ENCODE measurements around the gene MIXL1.
"Not testable (repeated sequence)": the region's sequence is repeated elsewhere in the genome, so short reads cannot be mapped to it uniquely, and the experiment has no call there.

Gene MIXL1

DNA sequence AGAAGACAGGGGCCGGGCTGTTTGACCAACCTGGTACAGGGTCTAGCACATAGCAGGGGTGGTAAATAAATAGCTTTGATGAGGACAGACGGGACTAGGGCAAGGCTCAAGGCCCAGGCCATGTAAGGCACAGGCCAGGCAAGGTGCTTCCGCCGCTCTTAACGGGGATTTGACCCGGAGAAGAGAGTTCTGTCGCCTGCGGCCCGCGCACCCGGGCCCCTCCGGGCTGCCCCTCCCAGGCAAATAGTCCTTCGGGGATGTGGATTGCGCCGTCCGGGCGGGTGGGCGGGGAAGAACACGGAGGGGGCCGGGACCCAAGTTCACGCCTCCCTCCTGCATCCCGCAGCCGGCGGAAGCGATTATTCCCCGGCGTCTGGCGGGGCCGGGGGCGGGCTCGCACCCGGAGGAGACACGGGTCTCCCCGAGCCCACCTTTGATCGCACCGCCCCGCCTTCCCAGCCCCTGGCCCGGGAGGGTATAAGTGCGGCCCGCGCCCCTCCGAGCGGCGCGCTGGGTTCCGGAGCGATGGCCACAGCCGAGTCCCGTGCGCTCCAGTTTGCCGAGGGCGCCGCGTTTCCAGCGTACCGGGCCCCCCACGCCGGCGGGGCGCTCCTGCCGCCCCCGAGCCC lies at the start of gene MIXL1:
Gene MIXL1, plus strand, starts transcription at position 508 of the 629 bp plus-strand sequence. Its CDS starts 18 bp downstream, at position 526.
- Histone ChIP-seq H3K9me3 (ENCODE audit: control insufficient read depth, insufficient read depth, low read length) (no peaks in the 10 kb centered on the region), H3K4me1 (ENCODE audit: insufficient read depth, low read length) (peaks cover 13% of the 10 kb centered on the region), H3K36me3 (ENCODE audit: insufficient read depth, low read length) (no peaks in the 10 kb centered on the region), H3K9ac (ENCODE audit: low read depth, low read length) (peak within 1 kb of the TSS; percentile 74)

DNA sequence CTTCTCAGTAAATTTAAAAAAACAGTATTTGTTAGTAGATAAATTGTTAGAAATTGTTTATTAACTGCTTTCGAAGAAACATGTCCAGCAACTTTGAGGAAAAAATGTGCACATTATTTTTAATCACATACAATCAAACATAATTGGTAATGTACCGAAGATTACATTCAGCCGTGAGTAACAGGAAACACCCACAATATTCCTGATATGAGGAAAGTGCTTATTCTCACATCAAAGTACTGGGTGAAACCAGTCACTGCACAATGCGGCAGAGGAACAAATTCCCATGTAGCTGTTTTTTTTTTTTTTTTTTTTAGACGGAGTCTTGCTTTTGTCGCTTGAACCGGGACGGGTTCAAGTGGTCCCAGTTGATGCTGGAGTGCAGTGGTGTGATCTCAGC lies 46.6 kb upstream of the MIXL1 start:
- no peaks in the 10 kb centered on the region; the same call in 1 of the 2 replicates for H3K36me3 ChIP-seq (ENCODE audit: insufficient read depth, low read length)
- H3K9me3 ChIP-seq (ENCODE audit: control insufficient read depth, insufficient read depth, low read length): no peaks in the 10 kb centered on the region
- H3K4me1 ChIP-seq (ENCODE audit: insufficient read depth, low read length): no peaks in the 10 kb centered on the region
- no peak overlapping the region for H3K9ac ChIP-seq (ENCODE audit: low read depth, low read length)

DNA sequence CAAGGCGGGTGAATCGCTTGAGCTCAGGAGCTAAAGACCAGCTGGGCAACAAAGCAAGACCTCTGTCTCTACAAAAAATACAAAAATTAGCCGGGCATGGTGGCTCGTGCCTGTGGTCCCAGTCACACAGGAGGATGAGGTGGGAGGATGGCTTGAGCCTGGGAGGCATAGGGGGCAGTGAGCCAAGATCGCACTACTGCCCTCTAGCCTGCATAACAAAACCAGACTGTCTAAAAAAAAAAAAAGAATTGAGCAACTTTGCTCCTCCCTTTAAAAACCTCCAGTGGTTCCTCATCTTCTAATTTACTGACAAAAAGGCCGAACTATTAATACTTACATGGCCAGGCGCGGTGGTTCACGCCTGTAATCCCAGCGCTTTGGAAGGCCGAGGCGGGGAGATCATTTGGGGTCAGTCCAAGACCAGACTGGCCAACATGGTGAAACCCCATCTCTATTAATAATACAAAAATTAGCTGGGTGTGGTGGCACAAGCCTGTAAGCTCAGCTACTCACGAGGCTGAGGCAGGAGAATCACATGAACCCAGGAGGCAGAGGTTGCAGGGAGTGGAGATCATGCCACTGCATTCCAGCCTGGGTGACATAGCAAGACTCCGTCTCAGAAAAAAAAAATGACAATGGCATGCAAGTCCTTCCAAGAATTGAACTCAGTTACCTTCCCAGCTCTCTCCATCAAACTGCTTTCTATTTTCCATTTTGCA lies 41.3 kb upstream of the MIXL1 start:
- Histone ChIP-seq H3K4me1 (ENCODE audit: insufficient read depth, low read length) (peaks cover 9% of the 10 kb centered on the region), H3K9ac (ENCODE audit: low read depth, low read length) (no peak overlapping the region), H3K36me3 (ENCODE audit: insufficient read depth, low read length) (no peaks in the 10 kb centered on the region; the same call in 1 of the 2 replicates), H3K9me3 (ENCODE audit: control insufficient read depth, insufficient read depth, low read length) (no peaks in the 10 kb centered on the region)

DNA sequence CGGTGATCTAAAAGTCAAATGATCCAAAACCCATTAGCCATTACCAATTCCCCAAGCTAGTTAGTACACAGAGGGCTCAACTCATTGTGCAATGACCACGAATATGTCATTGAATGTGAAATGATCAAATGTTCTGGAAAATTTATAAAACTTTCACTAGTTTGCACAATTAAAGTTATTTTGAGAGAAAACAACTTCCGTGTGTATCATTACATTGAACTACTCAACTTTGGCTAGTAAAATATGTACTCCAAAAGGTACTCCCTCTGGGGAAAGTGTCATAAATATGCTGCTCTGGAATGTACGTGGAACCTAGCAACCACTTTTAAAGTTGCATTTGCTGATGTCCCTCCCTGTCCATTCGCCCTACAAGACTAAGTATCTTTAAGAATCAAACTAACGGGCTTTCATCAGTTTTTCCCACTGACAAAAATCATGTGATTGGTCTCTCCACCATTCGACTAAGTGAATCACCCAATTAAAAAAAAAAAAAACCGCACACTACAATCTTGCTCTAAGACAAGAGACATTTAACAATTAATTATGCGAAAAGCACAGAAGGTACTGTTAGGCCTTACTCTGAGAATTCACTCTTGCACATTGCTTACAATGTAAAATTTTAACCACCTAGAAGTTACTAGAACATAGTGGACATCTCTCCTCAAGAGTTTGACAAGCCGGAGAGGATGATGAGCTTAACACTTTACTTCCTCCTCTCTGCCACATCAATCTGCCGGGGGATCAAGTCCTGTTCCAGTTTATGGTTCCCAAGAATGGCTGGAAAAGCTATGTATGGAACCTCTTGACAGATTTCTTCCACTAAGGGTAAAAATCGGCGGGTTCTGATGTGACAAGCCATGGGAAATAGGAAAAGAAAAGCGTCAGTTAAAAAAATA lies 38.1 kb upstream of the MIXL1 start:
- Histone ChIP-seq H3K9me3 (ENCODE audit: control insufficient read depth, insufficient read depth, low read length) (no peaks in the 10 kb centered on the region), H3K9ac (ENCODE audit: low read depth, low read length) (peak overlapping the region; percentile 90), H3K36me3 (ENCODE audit: insufficient read depth, low read length) (no peaks in the 10 kb centered on the region; the same call in 1 of the 2 replicates), H3K4me1 (ENCODE audit: insufficient read depth, low read length) (peaks cover 9% of the 10 kb centered on the region)

DNA sequence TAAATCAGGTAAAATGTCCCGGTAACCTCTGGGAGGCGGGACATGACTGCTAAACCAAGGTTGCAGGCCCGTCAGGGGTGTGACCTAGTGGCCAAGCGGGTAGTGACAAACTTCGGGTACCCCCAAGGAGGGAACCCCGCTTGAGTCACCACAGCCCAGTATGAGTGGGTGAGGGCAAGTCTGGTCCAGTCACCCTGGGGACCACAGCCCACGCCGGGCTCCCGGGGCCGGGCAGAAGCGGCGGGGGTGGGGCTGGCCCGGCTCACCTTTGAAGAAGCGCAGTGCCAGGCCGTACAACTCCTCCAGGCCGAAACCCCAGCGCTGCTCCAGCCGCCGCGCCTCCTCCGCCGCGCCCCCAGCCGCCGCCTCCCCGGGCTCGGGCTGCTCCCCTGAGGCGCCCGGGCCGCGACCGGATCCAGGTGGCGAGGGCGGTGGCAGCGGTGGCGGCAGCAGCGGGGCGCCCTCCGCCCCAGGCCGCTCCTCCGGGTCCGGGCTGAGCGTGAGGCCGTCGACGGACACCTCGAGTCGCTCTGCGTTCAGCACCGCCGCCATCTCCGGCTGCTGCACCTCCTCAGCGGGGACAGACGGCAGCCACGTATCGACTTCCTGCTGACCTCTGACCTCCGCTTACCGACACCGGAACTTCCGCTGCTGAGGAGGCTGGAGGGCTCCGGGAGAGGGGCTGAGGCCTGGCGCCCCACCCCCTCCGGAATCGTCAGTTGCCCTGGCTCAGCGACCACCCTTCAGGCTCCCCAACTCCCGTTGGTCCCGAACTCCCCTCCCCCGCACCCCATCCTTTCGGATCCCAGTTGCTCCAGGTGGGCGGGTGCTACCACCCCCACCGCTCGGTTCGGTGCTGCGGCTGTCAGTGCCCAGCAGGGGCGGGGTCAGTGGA lies 37.1 kb upstream of the MIXL1 start, which contains the start of gene ACBD3:
Gene ACBD3, minus strand, starts transcription at position 618 of the 895 bp plus-strand sequence. Its CDS starts 66 bp downstream, at position 552.
- Histone ChIP-seq H3K9me3 (ENCODE audit: control insufficient read depth, insufficient read depth, low read length) (no peaks in the 10 kb centered on the region), H3K9ac (ENCODE audit: low read depth, low read length) (peak within 1 kb of the TSS; percentile 90), H3K4me1 (ENCODE audit: insufficient read depth, low read length) (peaks cover 9% of the 10 kb centered on the region), H3K36me3 (ENCODE audit: insufficient read depth, low read length) (no peaks in the 10 kb centered on the region)

DNA sequence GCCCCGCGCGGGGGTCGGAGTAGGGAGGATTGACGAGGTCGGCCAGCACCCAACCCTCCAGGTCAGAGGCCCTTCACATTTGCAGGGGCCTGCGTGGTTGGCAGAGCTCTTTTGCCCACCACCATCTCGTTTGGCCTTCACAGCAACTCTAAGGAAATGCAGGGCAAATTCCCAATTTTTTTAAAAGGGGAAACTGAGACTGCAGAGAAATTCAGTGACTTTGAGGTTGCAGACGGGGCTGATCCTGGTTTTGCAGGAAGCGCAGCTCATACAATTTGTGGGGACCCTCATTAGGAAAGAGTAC lies 36.5 kb upstream of the MIXL1 start:
- Histone ChIP-seq H3K9me3 (ENCODE audit: control insufficient read depth, insufficient read depth, low read length) (no peaks in the 10 kb centered on the region), H3K9ac (ENCODE audit: low read depth, low read length) (peak overlapping the region; percentile 90), H3K36me3 (ENCODE audit: insufficient read depth, low read length) (no peaks in the 10 kb centered on the region), H3K4me1 (ENCODE audit: insufficient read depth, low read length) (peaks cover 9% of the 10 kb centered on the region)

DNA sequence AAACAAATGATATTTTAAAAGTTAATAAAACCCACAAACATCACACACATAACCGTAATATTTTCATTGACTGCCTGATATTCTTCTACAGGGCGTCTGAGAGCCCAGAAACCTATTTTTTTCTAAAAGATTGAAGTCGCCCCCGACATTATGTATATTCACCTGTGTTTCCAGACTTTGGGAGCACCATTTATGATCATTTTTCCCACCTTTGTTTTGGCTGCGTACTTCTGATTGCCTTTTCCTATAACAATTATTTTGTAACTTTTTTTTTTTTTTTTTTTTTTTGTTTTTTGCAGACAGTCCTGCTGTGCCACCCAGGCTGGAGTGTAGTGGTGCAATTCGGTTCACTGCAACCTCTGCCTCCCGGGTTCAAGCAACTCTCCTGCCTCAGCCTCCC lies 36.1 kb upstream of the MIXL1 start:
- H3K9me3 ChIP-seq (ENCODE audit: control insufficient read depth, insufficient read depth, low read length): no peaks in the 10 kb centered on the region
- H3K36me3 ChIP-seq (ENCODE audit: insufficient read depth, low read length): no peaks in the 10 kb centered on the region
- peaks cover 9% of the 10 kb centered on the region for H3K4me1 ChIP-seq (ENCODE audit: insufficient read depth, low read length)
- H3K9ac ChIP-seq (ENCODE audit: low read depth, low read length): peak overlapping the region; percentile 90

DNA sequence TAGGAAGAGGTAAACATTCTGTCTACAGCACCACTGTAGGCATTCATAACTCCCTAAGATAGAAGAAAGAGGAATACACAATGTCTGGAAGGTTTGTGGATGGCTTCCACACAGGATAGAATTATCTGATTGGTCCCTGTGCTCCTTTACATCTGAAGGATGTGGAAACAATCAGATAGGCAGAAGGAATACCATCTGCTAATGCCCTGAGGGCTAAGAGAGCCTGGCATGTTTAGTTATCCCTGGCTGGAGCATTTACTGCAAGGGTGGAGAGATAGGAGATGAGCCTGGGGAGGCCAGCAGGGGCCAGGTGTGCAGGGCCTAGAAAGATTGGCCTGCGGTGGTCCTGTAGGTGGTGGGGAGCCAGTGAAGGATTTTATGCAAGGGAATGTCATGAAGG lies 28.3 kb upstream of the MIXL1 start:
- Histone ChIP-seq H3K9ac (ENCODE audit: low read depth, low read length) (no peak overlapping the region), H3K4me1 (ENCODE audit: insufficient read depth, low read length) (no peaks in the 10 kb centered on the region), H3K9me3 (ENCODE audit: control insufficient read depth, insufficient read depth, low read length) (no peaks in the 10 kb centered on the region), H3K36me3 (ENCODE audit: insufficient read depth, low read length) (no peaks in the 10 kb centered on the region)

DNA sequence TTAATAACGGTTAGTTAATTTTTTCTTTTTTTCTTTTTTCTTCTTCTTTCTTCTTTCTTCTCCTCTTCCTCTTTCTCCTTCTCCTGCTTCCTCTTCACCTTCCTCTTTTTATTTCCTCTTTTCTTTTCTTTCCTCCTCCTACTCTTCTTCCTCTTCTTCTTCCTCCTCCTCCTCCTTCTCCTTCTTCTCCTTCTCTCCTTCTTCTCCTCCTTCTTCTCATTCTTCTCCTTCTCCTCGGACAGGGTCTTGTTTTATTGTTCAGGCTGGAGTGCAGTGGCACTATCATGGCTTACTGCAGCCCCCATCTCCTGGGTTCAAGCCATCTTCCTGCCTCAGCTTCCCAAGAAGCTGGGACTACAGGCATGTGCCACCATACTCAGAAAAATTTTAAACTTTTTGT lies 23.5 kb upstream of the MIXL1 start:
- H3K9ac ChIP-seq (ENCODE audit: low read depth, low read length): no peak overlapping the region
- H3K9me3 ChIP-seq (ENCODE audit: control insufficient read depth, insufficient read depth, low read length): no peaks in the 10 kb centered on the region
- no peaks in the 10 kb centered on the region for H3K36me3 ChIP-seq (ENCODE audit: insufficient read depth, low read length)

DNA sequence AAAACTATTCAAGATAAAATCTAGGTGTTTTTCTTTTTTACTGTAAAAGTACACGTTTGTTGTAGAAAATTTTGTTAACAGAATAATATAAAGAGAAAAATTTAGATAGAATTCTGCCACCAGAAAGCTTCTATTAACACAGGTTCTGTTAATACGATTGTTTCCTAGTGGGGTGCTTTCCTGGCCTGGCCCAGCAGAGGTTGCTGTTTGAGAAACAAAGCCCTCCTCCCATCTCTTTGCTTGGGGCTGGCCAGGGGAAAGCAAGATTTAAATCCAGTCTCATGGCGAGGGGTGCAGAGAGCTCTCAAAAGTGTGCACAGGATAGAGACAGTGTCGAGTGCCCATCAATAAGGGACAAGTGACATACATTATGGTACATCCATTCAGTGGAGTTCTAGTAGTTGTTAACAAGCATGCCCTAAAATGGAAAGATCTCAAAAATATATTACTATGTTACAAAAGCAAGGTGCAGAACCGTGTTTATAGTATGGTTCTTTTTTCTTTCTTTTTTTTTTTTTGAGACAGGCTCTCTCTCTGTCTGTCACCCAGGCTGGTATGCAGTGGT lies 22.4 kb upstream of the MIXL1 start:
- peaks cover 9% of the 10 kb centered on the region; the same call in 1 of the 2 replicates for H3K4me1 ChIP-seq (ENCODE audit: insufficient read depth, low read length)
- no peaks in the 10 kb centered on the region for H3K9me3 ChIP-seq (ENCODE audit: control insufficient read depth, insufficient read depth, low read length)
- H3K9ac ChIP-seq (ENCODE audit: low read depth, low read length): no peak overlapping the region
- no peaks in the 10 kb centered on the region for H3K36me3 ChIP-seq (ENCODE audit: insufficient read depth, low read length)

More for the DNA sequence above, 23.5 kb upstream of the MIXL1 start:
- peaks cover 9% of the 10 kb centered on the region; the same call in 1 of the 2 replicates for H3K4me1 ChIP-seq (ENCODE audit: insufficient read depth, low read length)

DNA sequence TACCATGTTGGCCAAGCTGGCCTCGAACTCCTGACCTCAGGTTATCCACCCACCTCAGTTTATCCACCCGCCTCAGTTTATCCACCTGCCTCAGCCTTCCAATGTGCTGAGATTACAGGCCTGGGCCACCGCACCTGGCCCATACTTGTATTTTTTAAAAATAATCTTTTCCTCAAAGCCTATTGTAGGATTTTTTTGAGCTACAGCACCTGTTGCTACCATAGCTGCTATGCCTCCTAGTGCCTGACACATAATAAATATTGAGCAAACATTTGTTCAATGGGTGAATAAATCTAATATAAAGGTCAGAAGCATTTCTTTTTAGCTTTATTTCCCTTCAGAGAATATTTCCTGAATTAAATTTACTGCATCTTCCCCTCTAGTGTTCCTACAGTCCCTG lies 21.2 kb upstream of the MIXL1 start:
- Histone ChIP-seq H3K9ac (ENCODE audit: low read depth, low read length) (no peak overlapping the region), H3K4me1 (ENCODE audit: insufficient read depth, low read length) (peaks cover 9% of the 10 kb centered on the region; the same call in 1 of the 2 replicates), H3K9me3 (ENCODE audit: control insufficient read depth, insufficient read depth, low read length) (no peaks in the 10 kb centered on the region), H3K36me3 (ENCODE audit: insufficient read depth, low read length) (no peaks in the 10 kb centered on the region)

DNA sequence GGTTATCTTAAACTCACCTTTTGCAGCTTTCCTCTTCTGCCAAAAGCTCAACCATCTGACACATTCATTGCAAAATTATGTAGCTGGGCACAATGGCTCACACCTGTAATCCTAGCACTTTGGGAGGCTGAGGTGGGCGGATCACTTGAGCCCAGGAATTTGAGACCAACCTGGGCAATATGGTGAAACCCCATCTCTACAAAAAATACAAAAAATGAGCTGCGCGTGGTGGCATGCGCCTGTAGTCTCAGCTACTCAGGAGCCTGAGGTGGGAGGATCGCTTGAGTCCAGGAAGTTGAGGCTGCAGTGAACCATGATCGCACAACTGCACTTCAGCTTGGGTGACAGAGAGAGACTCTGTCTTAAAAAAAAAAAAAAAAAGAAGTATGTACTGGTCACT lies 20.8 kb upstream of the MIXL1 start:
- not testable (repeated sequence) for H3K36me3 ChIP-seq (ENCODE audit: insufficient read depth, low read length); H3K9ac ChIP-seq (ENCODE audit: low read depth, low read length); H3K9me3 ChIP-seq (ENCODE audit: control insufficient read depth, insufficient read depth, low read length); H3K4me1 ChIP-seq (ENCODE audit: insufficient read depth, low read length)

DNA sequence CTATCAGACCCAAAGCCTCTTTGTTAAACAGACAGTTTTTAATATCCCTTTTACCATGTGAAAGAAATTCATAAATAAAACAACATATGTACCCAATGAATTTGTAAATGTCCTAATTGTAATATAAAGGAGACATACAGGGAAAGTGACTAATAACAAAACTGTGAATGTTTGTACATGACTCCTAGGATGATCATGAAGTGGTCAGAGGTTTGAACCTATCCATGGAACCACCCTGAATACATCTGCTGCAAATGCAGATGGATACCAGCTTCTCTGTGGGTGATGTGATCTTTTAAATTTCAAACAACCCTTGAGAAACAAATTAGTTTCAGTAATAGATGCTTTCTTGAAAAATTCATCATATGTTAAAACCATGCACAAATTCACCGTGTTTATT lies 20.2 kb upstream of the MIXL1 start:
- Histone ChIP-seq H3K9ac (ENCODE audit: low read depth, low read length) (no peak overlapping the region), H3K9me3 (ENCODE audit: control insufficient read depth, insufficient read depth, low read length) (no peaks in the 10 kb centered on the region), H3K36me3 (ENCODE audit: insufficient read depth, low read length) (no peaks in the 10 kb centered on the region)

More for the DNA sequence above, 20.2 kb upstream of the MIXL1 start:
- H3K4me1 ChIP-seq (ENCODE audit: insufficient read depth, low read length): peaks cover 9% of the 10 kb centered on the region; the same call in 1 of the 2 replicates
